ENCODE data around the gene SKP2.
"Not testable (repeated sequence)": the region's sequence is repeated elsewhere in the genome, so short reads cannot be mapped to it uniquely, and the experiment has no call there.

DNA sequence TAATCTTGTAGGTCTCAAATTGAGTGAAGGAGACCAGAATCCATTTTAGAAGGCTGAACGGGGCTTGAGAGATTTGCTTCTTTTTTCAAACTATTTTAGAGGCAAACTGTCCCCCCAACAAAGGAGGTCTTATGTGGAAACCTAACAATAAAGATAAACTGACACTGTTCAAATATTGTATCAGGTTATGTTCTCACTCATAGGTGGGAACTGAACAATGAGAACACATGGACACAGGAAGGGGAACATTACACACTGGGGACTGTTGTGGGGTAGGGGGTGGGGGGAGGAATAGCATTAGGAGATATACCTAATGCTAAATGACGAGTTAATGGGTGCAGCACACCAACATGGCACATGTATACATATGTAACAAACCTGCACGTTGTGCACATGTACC, 46.9 kb downstream of the SKP2 start:
- TF ChIP-seq, protein P1, sequence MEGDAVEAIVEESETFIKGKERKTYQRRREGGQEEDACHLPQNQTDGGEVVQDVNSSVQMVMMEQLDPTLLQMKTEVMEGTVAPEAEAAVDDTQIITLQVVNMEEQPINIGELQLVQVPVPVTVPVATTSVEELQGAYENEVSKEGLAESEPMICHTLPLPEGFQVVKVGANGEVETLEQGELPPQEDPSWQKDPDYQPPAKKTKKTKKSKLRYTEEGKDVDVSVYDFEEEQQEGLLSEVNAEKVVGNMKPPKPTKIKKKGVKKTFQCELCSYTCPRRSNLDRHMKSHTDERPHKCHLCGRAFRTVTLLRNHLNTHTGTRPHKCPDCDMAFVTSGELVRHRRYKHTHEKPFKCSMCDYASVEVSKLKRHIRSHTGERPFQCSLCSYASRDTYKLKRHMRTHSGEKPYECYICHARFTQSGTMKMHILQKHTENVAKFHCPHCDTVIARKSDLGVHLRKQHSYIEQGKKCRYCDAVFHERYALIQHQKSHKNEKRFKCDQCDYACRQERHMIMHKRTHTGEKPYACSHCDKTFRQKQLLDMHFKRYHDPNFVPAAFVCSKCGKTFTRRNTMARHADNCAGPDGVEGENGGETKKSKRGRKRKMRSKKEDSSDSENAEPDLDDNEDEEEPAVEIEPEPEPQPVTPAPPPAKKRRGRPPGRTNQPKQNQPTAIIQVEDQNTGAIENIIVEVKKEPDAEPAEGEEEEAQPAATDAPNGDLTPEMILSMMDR (IDR thresholded peaks at IDR 0.05): not testable (repeated sequence)
- not testable (repeated sequence) for TF ChIP-seq POLR2A (IDR thresholded peaks at IDR 0.05)

All from adrenal gland (tissue), 5 donors.